Endothelial cell of umbilical vein (primary cell): ENCODE data around the gene PLXNB1.

Source experiments
- EZH2 ChIP-seq: IDR thresholded peaks from 2 replicates; pipeline ENCODE4 v1.6.1; 2012; ENCODE audit warnings: borderline replicate concordance, low read depth, mild to moderate bottlenecking, moderate library complexity, low read length, inconsistent platforms; ENCODE audit not compliant: severe bottlenecking
- FOS ChIP-seq: IDR thresholded peaks from 2 replicates; pipeline ENCODE4 v1.6.1; 2011; ENCODE audit warnings: mild to moderate bottlenecking, low read length, moderate library complexity, borderline replicate concordance; ENCODE audit not compliant: insufficient read depth
- JUN ChIP-seq: IDR thresholded peaks from 2 replicates; pipeline ENCODE4 v1.6.1; 2011; ENCODE audit warnings: borderline replicate concordance, low read depth; ENCODE audit not compliant: insufficient read length, insufficient read depth
- POLR2A ChIP-seq: IDR thresholded peaks from 2 replicates; pipeline ENCODE4 v1.6.1; 2012; ENCODE audit warnings: low read depth, mild to moderate bottlenecking, control low read depth, low read length
- POLR2AphosphoS5 ChIP-seq: IDR thresholded peaks from 2 replicates; pipeline ENCODE4 v1.6.1; 2012; ENCODE audit warnings: low read depth, mild to moderate bottlenecking, control low read depth, low read length, moderate library complexity; ENCODE audit not compliant: insufficient read depth
- TF ChIP-seq, protein P1 (sequence below), 2 donors: IDR thresholded peaks; 1 replicate in 1 of 2; 2 replicates in 1 of 2; pipeline ENCODE4 v1.5.1; 2011; ENCODE audit warnings: low read length in 2 of 2, mild to moderate bottlenecking in 2 of 2, moderate library complexity in 2 of 2, control low read depth in 1 of 2, inconsistent platforms in 1 of 2, low read depth in 1 of 2; ENCODE audit not compliant: insufficient read depth in 1 of 2; ENCODE audit errors: extremely low read depth in 1 of 2
- TF ChIP-seq, protein P2 (sequence below): IDR thresholded peaks from 2 replicates; pipeline ENCODE4 v1.6.1; 2011; ENCODE audit not compliant: insufficient read depth, insufficient read length

DNA sequence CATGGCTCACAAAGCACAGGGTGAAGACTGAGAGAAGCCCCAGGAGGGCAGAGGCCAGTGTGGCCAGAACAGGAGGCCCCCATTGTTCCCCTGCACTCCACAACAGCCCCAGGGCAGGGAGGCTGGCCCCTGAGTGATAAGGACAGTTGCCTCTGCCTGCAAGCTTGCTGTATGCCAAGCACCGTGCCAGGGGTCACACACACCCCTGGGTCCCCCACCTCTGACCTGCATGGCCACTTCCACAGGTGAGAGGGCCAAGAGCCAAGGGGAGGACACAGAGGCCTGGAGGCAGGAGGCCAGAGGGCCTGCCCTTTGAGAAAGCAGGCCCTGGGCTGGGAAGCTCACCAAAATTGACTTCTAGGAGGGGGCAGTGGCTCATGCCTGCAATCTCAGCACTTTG lies 40.4 kb upstream of the PLXNB1 start:
- TF ChIP-seq FOS (no peak), POLR2AphosphoS5 (no peak), POLR2A (no peak), JUN (no peak), EZH2 (no peak)
- TF ChIP-seq, protein P1, sequence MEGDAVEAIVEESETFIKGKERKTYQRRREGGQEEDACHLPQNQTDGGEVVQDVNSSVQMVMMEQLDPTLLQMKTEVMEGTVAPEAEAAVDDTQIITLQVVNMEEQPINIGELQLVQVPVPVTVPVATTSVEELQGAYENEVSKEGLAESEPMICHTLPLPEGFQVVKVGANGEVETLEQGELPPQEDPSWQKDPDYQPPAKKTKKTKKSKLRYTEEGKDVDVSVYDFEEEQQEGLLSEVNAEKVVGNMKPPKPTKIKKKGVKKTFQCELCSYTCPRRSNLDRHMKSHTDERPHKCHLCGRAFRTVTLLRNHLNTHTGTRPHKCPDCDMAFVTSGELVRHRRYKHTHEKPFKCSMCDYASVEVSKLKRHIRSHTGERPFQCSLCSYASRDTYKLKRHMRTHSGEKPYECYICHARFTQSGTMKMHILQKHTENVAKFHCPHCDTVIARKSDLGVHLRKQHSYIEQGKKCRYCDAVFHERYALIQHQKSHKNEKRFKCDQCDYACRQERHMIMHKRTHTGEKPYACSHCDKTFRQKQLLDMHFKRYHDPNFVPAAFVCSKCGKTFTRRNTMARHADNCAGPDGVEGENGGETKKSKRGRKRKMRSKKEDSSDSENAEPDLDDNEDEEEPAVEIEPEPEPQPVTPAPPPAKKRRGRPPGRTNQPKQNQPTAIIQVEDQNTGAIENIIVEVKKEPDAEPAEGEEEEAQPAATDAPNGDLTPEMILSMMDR (IDR thresholded peaks at IDR 0.05; ENCODE audit: extremely low read depth in 1 of 2, insufficient read depth in 1 of 2, low read depth in 1 of 2, low read length in 2 of 2): no peak
- TF ChIP-seq, protein P2, sequence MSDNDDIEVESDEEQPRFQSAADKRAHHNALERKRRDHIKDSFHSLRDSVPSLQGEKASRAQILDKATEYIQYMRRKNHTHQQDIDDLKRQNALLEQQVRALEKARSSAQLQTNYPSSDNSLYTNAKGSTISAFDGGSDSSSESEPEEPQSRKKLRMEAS: no peak
